ENCODE measurements around the gene SETD5. TPM values are rescaled to one million over a fixed set of nuclear protein-coding genes. Genes with fewer than 3 reads are reported as not detected.
A peak's percentile ranks its signal among the peaks of the same experiment; 100 is the strongest.

Gene SETD5
- total RNA-seq, 2 donors from 2014 or later: 36.9 to 49.4 TPM

DNA sequence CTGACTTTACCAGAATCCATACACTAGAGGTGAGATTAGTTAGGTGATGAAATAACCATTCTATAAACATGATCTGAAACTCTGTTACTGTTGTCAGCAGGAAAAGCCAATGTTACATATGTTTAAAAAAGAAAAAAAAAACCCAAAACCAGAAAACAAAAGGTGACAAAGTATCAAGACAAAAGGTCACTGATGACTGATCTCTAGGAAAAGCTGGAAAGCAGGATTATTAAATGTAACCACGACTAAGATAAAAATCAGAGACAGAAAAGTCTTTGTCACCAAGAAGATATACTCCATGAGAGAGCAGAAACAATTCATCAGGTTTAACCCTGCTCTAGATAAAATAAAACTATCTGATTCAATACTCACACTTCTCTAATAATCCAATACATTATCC, 5.4 kb upstream of the SETD5 start:
- no peak overlapping the region for H3K27ac ChIP-seq

DNA sequence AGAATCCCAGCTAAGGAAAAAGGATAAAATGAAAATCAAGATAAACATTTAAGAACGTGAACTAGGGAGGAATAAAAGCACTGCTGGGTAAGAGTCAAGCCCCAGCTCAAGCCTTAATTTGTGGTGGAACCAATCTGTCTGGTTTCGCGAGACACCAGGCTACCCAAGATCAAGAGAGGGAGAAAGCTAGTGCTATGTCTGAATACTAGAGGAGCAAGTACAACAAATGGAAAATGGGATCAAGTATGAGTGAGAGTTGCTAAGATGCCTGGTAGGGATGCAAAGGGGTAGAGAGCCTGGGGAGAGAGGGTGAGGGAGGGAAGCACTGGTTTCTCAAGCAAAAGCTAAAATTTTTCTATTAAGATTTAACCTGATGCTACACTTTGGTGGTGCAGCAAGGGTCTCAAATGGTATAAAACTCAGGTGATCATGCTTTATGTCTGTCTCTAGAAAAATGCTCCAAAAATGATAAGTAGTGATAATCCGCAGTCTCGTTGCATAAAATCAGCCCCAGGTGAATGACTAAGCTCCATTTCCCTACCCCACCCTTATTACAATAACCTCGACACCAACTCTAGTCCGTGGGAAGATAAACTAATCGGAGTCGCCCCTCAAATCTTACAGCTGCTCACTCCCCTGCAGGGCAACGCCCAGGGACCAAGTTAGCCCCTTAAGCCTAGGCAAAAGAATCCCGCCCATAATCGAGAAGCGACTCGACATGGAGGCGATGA, 1.7 kb upstream of the SETD5 start:
- Histone ChIP-seq H3K4me1 (peaks cover 0 to 64% of the 10 kb centered on the region in 2 donors), H3K36me3 (peaks cover 11% of the 10 kb centered on the region), H3K27me3 (no peaks in the 10 kb centered on the region), H3K9me3 (no peaks in the 10 kb centered on the region), H3K27ac (peak overlapping the region; percentile 96 to 99), H3K4me3 (peak overlapping the region; percentile 90)
- no peak for DNase-seq (ENCODE audit: low spot score)
- TF ChIP-seq, protein P1, sequence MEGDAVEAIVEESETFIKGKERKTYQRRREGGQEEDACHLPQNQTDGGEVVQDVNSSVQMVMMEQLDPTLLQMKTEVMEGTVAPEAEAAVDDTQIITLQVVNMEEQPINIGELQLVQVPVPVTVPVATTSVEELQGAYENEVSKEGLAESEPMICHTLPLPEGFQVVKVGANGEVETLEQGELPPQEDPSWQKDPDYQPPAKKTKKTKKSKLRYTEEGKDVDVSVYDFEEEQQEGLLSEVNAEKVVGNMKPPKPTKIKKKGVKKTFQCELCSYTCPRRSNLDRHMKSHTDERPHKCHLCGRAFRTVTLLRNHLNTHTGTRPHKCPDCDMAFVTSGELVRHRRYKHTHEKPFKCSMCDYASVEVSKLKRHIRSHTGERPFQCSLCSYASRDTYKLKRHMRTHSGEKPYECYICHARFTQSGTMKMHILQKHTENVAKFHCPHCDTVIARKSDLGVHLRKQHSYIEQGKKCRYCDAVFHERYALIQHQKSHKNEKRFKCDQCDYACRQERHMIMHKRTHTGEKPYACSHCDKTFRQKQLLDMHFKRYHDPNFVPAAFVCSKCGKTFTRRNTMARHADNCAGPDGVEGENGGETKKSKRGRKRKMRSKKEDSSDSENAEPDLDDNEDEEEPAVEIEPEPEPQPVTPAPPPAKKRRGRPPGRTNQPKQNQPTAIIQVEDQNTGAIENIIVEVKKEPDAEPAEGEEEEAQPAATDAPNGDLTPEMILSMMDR (IDR thresholded peaks at IDR 0.05): no peak

More for the DNA sequence above, 5.4 kb upstream of the SETD5 start:
- DNase-seq (ENCODE audit: low spot score): no peak
- Histone ChIP-seq H3K27me3 (no peaks in the 10 kb centered on the region), H3K4me1 (peaks cover 0 to 44% of the 10 kb centered on the region in 2 donors), H3K36me3 (peaks cover 47% of the 10 kb centered on the region), H3K4me3 (no peak overlapping the region), H3K9me3 (no peaks in the 10 kb centered on the region)
- TF ChIP-seq, protein P1 (IDR thresholded peaks at IDR 0.05): no peak

DNA sequence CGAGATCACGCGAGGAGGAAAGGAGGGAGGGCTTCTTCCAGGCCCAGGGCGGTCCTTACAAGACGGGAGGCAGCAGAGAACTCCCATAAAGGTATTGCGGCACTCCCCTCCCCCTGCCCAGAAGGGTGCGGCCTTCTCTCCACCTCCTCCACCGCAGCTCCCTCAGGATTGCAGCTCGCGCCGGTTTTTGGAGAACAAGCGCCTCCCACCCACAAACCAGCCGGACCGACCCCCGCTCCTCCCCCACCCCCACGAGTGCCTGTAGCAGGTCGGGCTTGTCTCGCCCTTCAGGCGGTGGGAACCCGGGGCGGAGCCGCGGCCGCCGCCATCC, 1.1 kb upstream of the SETD5 start:
- Histone ChIP-seq H3K36me3 (peaks cover 5% of the 10 kb centered on the region), H3K27me3 (no peaks in the 10 kb centered on the region), H3K9me3 (no peaks in the 10 kb centered on the region), H3K4me1 (peaks cover 0 to 69% of the 10 kb centered on the region in 2 donors), H3K27ac (peak overlapping the region; percentile 96 to 99), H3K4me3 (peak overlapping the region; percentile 90)
- peak; percentile 92 for DNase-seq (ENCODE audit: low spot score)
- TF ChIP-seq, protein P1 (IDR thresholded peaks at IDR 0.05): no peak

DNA sequence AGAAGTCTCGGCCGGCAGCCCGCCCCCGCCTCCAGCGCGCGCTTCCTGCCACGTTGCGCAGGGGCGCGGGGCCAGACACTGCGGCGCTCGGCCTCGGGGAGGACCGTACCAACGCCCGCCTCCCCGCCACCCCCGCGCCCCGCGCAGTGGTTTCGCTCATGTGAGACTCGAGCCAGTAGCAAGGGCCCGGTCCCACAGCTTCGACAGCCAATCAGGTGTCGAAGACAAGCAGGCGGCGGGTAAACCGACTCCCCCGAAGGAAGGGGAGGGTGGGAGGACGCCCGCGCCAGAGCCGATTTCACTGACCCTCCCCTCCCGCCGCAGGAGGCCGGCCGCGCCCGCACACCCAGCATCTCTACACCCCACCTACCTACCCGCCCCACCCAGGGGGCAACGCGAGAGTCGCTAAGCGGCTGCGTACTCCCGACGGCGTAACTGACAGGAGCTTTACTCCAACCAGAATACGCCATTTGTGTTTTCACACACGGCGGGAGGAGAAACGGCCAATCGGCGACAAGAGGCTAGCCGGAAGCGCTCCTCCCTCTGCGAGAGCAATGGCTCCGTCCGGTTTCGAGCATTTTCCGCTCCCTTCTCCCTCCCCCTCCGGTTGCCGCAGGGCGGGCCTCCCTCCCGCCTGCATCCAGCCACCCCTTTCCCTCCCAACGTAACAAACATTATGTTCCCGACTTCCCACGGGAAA, 633 bp upstream of the SETD5 start:
- DNase-seq (ENCODE audit: low spot score): peak; percentile 99

DNA sequence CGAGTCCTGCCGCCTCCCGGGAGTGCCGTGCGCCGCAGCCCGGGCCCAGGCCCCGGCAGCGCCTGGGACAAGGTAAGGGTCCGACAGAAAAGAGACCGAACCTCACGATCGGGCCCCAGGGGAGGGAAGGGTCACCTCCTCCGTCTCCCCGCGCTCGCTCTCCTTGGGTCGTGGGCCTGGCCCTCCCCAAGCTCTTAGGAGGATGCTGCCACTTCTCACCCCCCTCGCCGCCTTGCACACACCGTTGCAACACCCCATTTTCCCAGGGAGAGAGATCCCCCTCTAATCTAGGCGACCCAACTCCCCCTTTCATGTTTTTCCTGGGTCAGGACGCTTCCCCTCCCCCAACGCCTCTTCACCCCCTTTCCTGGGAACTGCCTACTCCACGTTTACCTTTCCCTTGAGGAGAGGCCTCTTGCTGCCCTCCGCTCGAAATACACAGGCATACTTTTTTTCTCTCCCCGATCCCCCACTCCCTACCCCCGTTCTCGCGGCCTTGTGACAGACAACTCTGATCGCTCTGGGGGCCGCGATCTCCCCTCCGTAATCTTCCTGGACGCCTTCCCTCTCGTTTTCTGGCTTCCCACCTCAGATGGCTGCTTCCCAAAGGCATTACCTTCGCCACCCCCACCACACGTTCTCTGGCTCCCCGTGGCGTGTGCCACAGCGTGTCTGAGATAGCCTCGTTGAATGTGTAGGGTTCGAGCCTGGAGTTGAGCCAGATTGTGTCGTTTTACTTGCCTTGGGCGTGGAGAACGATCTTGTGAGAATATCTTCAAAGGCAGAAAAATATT, 688 bp downstream of the SETD5 start:
- H3K27me3 ChIP-seq: no peaks in the 10 kb centered on the region
- TF ChIP-seq, protein P1 (IDR thresholded peaks at IDR 0.05): no peak
- peak overlapping the region; percentile 90 for H3K4me3 ChIP-seq
- DNase-seq (ENCODE audit: low spot score): peak; percentile 61
- H3K27ac ChIP-seq: peak overlapping the region; percentile 96 to 99
- no peaks in the 10 kb centered on the region for H3K9me3 ChIP-seq
- no peaks in the 10 kb centered on the region for H3K36me3 ChIP-seq
- peaks cover 0 to 73% of the 10 kb centered on the region in 2 donors for H3K4me1 ChIP-seq

More for the DNA sequence above, 633 bp upstream of the SETD5 start:
- peak overlapping the region; percentile 90 for H3K4me3 ChIP-seq
- TF ChIP-seq, protein P1 (IDR thresholded peaks at IDR 0.05): no peak
- H3K27ac ChIP-seq: peak overlapping the region; percentile 96 to 99
- H3K36me3 ChIP-seq: peaks cover under 1% of the 10 kb centered on the region
- H3K4me1 ChIP-seq: peaks cover 0 to 70% of the 10 kb centered on the region in 2 donors
- H3K27me3 ChIP-seq: no peaks in the 10 kb centered on the region
- no peaks in the 10 kb centered on the region for H3K9me3 ChIP-seq

Data from right atrium auricular region (tissue), 2 donors.